Activated naive CD4-positive, alpha-beta T cell treated with Interleukin-2 at 50 U/mL for 16 hours (primary cell): ENCODE data around the gene TBC1D17.
A peak's percentile ranks its signal among the peaks of the same experiment; 100 is the strongest.

Experiments
- DNase-seq: peaks from one replicate; pipeline ENCODE4 v3.0.0-alpha.2; 2020

TBC1D17 gene

GRCh38 chr19:49879243-49879963 lies 1.9 kb downstream of the TBC1D17 start:
- DNase-seq = no peak

- no peak for DNase-seq
Observed at GRCh38 chr19:49880162-49880869, 2.8 kb downstream of the TBC1D17 start.

- DNase-seq = no peak
Observed at GRCh38 chr19:49881186-49881585, 3.7 kb downstream of the TBC1D17 start.

- no peak for DNase-seq
Observed at GRCh38 chr19:49881672-49882394, 4.3 kb downstream of the TBC1D17 start.

- DNase-seq = no peak
Observed at GRCh38 chr19:49882643-49883042, 5.1 kb downstream of the TBC1D17 start.

- DNase-seq = no peak
Observed at GRCh38 chr19:49883094-49883493, 5.6 kb downstream of the TBC1D17 start.

GRCh38 chr19:49884109-49884508 lies 6.6 kb downstream of the TBC1D17 start:
- no peak for DNase-seq

GRCh38 chr19:49884760-49885159 lies 7.3 kb downstream of the TBC1D17 start:
- DNase-seq = no peak

GRCh38 chr19:49887037-49887664 lies 9.6 kb downstream of the TBC1D17 start:
- DNase-seq = no peak

- no peak for DNase-seq
Observed at GRCh38 chr19:49887665-49888509, 10.4 kb downstream of the TBC1D17 start.

GRCh38 chr19:49888510-49888824 lies 11.0 kb downstream of the TBC1D17 start:
- no peak for DNase-seq

- no peak for DNase-seq
Observed at GRCh38 chr19:49889038-49889686, 11.7 kb downstream of the TBC1D17 start.

GRCh38 chr19:49889687-49890348 lies 12.3 kb downstream of the TBC1D17 start:
- DNase-seq = peak; percentile 77

- peak; percentile 72 for DNase-seq
Observed at GRCh38 chr19:49890349-49891311, 13.1 kb downstream of the TBC1D17 start.

GRCh38 chr19:49891393-49891792 lies 13.9 kb downstream of the TBC1D17 start:
- DNase-seq = no peak

GRCh38 chr19:49892716-49893115 lies 15.2 kb downstream of the TBC1D17 start:
- DNase-seq = no peak

GRCh38 chr19:49894011-49894664 lies 16.6 kb downstream of the TBC1D17 start:
- DNase-seq = peak; percentile 20

GRCh38 chr19:49894879-49895565 lies 17.5 kb downstream of the TBC1D17 start:
- DNase-seq = peak; percentile 67
